PC-9 (cell line): Measurements from ENCODE around the gene PPP2R5C. TPM values are rescaled to one million over a fixed set of nuclear protein-coding genes. Genes with fewer than 3 reads are reported as not detected.

Experiments
- BruUV-seq: library from RNA; stranded (reverse); fragments of 400-500 nt; replicated peaks from 2 replicates; lab custom pipeline; 2021; lab: Mats Ljungman, UMichigan
- CTCF ChIA-PET: fragments of 300-600 bp; sonication (Branson Sonifier 250); formaldehyde crosslinking; loops from one replicate; lab custom pipeline; 2022; ENCODE audit warnings: antibody characterized with exemption; lab: Charles Lee
- POLR2A ChIA-PET: fragments of 300-600 bp; sonication (Branson Sonifier 250); formaldehyde crosslinking; loops from one replicate; lab custom pipeline; 2022; ENCODE audit warnings: antibody characterized with exemption; ENCODE audit not compliant: unreplicated experiment; lab: Charles Lee
- DNase-seq, 2 experiments: peaks; one replicate each; pipeline versions ENCODE4 v3.0.0 to v3.0.0-alpha.2; 2015 to 2022; ENCODE audit warnings: mixed read lengths in 1 of 2
- H2AFZ ChIP-seq: fragments of 200-600 bp; sonication (generic); 2 replicates; pipeline ENCODE4 v1.8.1; 2017; ENCODE audit warnings: antibody characterized with exemption
- H3F3A ChIP-seq: fragments of 200-600 bp; sonication (generic); 2 replicates; pipeline ENCODE4 v1.8.1; 2017; ENCODE audit warnings: antibody characterized with exemption, mild to moderate bottlenecking, low read depth; ENCODE audit not compliant: insufficient read depth
- H3K27ac ChIP-seq: fragments of 200-600 bp; sonication (generic); 2 replicates; pipeline ENCODE4 v1.6.1; 2016; ENCODE audit warnings: mixed run types
- H3K27me3 ChIP-seq: fragments of 200-600 bp; sonication (generic); 2 replicates; pipeline ENCODE4 v1.6.1; 2016; ENCODE audit warnings: low read depth, mixed run types; ENCODE audit not compliant: insufficient read depth
- H3K36me3 ChIP-seq: fragments of 200-600 bp; sonication (generic); 2 replicates; pipeline ENCODE4 v1.6.1; 2016; ENCODE audit warnings: low read depth, mixed run types
- H3K4me1 ChIP-seq: fragments of 200-600 bp; sonication (generic); replicated peaks from 2 replicates; pipeline ENCODE4 v1.6.1; 2016; ENCODE audit warnings: mixed run types; ENCODE audit not compliant: insufficient read depth
- H3K4me2 ChIP-seq: fragments of 200-600 bp; sonication (generic); 2 replicates; pipeline ENCODE4 v1.6.1; 2017; ENCODE audit warnings: mixed run types
- H3K4me3 ChIP-seq: fragments of 200-600 bp; sonication (generic); 2 replicates; pipeline ENCODE4 v1.6.1; 2016; ENCODE audit warnings: mixed run types
- H3K79me2 ChIP-seq: fragments of 200-600 bp; sonication (generic); 2 replicates; pipeline ENCODE4 v1.6.1; 2017; ENCODE audit warnings: low read depth, mixed run types
- H3K9me2 ChIP-seq: fragments of 200-600 bp; sonication (generic); 2 replicates; pipeline ENCODE4 v1.8.1; 2017; ENCODE audit warnings: mild to moderate bottlenecking; ENCODE audit not compliant: insufficient read depth
- H3K9me3 ChIP-seq: fragments of 200-600 bp; sonication (generic); 2 replicates; pipeline ENCODE4 v1.8.1; 2016; ENCODE audit warnings: low read depth; ENCODE audit not compliant: insufficient read depth
- H4K20me1 ChIP-seq: fragments of 200-600 bp; sonication (generic); 2 replicates; pipeline ENCODE4 v1.8.1; 2017; ENCODE audit not compliant: insufficient read depth
- CTCF ChIP-seq: fragments of 200-600 bp; sonication (generic); conservative IDR thresholded peaks from 2 replicates; pipeline ENCODE4 v1.6.1; 2017; ENCODE audit warnings: mixed run types, antibody characterized with exemption, mild to moderate bottlenecking, moderate library complexity
- EZH2 ChIP-seq: fragments of 200-600 bp; sonication (generic); IDR thresholded peaks from 2 replicates; pipeline ENCODE4 v1.8.0; 2017; ENCODE audit warnings: antibody characterized with exemption, low read depth
- intact Hi-C: fragments of 100-400 bp; cut with micrococcal nuclease; formaldehyde crosslinking; loops from one replicate; pipeline ENCODE4 v1.10.0; 2022; ENCODE audit not compliant: unreplicated experiment
- total RNA-seq: library from RNA; stranded (reverse); gene quantifications from 2 replicates; pipeline ENCODE4 v1.2.3, GENCODE V29; 2021

Gene PPP2R5C
- total RNA-seq, 1 experiment from 2014 or later, result 401 TPM

GRCh38 chr14:101891471-101891870 lies 130.0 kb downstream of the PPP2R5C start:
- no TSS peak for BruUV-seq
- CTCF ChIA-PET, result no interaction called here
- POLR2A ChIA-PET, result interaction anchor here (0.7 kb wide), 1 partner anchor 82 kb away, joined by 10 read pairs; no protein-coding TSS in a partner anchor
- Histone ChIP-seq H3K36me3 (peaks cover 42% of the 10 kb centered on the region), H2AFZ (no peak overlapping the region), H3F3A (peaks cover 20% of the 10 kb centered on the region), H3K79me2 (no peaks in the 10 kb centered on the region), H3K4me3 (no peak overlapping the region), H3K27me3 (no peaks in the 10 kb centered on the region), H3K9me3 (no peaks in the 10 kb centered on the region), H3K4me1 (no peaks in the 10 kb centered on the region), H3K27ac (no peak overlapping the region), H3K4me2 (no peak overlapping the region), H3K9me2 (no peaks in the 10 kb centered on the region), H4K20me1 (no peaks in the 10 kb centered on the region)
- no peak for DNase-seq
- intact Hi-C loops, result no loop called here
- TF ChIP-seq EZH2 (no peak), CTCF (no peak)

GRCh38 chr14:101893759-101894158 lies 132.2 kb downstream of the PPP2R5C start:
- H3K4me1 ChIP-seq, result no peaks in the 10 kb centered on the region
- H3K79me2 ChIP-seq, result no peaks in the 10 kb centered on the region
- intact Hi-C loops, result no loop called here
- H2AFZ ChIP-seq, result no peak overlapping the region
- H3K27ac ChIP-seq, result no peak overlapping the region
- H3K9me2 ChIP-seq, result no peaks in the 10 kb centered on the region
- no TSS peak for BruUV-seq
- peaks cover 20% of the 10 kb centered on the region for H3F3A ChIP-seq
- H4K20me1 ChIP-seq, result no peaks in the 10 kb centered on the region
- H3K4me3 ChIP-seq, result no peak overlapping the region
- H3K9me3 ChIP-seq, result no peaks in the 10 kb centered on the region
- ChIA-PET CTCF (interaction anchor here (0.5 kb wide), 1 partner anchor 75 kb away, joined by 5 read pairs; no protein-coding TSS in a partner anchor), POLR2A (no interaction called here)
- peaks cover 46% of the 10 kb centered on the region for H3K36me3 ChIP-seq
- H3K27me3 ChIP-seq, result no peaks in the 10 kb centered on the region
- TF ChIP-seq EZH2, result no peak
- no peak for TF ChIP-seq CTCF
- DNase-seq, result no peak
- H3K4me2 ChIP-seq, result no peak overlapping the region

GRCh38 chr14:101894365-101895081 lies 133.0 kb downstream of the PPP2R5C start:
- Histone ChIP-seq H3K79me2 (no peaks in the 10 kb centered on the region), H3K36me3 (peaks cover 50% of the 10 kb centered on the region), H3K27ac (no peak overlapping the region), H2AFZ (no peak overlapping the region), H3F3A (peaks cover 12% of the 10 kb centered on the region), H3K9me3 (no peaks in the 10 kb centered on the region), H3K4me1 (no peaks in the 10 kb centered on the region), H4K20me1 (no peaks in the 10 kb centered on the region), H3K4me2 (no peak overlapping the region), H3K27me3 (no peaks in the 10 kb centered on the region), H3K9me2 (no peaks in the 10 kb centered on the region), H3K4me3 (no peak overlapping the region)
- ChIA-PET POLR2A (no interaction called here), CTCF (no interaction called here)
- no TSS peak for BruUV-seq
- no peak for DNase-seq
- intact Hi-C loops, result loop anchor here (5.0 kb wide), 1 partner anchor 122 kb away; no protein-coding TSS in a partner anchor
- no peak for TF ChIP-seq EZH2
- no peak for TF ChIP-seq CTCF
